H9 (cell line): Measurements from ENCODE around the gene SSH3. TPM values are rescaled to one million over a fixed set of nuclear protein-coding genes. Genes with fewer than 3 reads are reported as not detected.
A peak's percentile ranks its signal among the peaks of the same experiment; 100 is the strongest.

Source experiments
- DNase-seq: peaks from one replicate; pipeline ENCODE4 v3.0.0-alpha.2; 2017
- H2AFZ ChIP-seq: one replicate; pipeline ENCODE4 v1.6.1; 2013; ENCODE audit warnings: mild to moderate bottlenecking, low read length, control low read depth, moderate library complexity
- H2AK5ac ChIP-seq: 2 replicates; pipeline ENCODE4 v1.6.1; 2013; ENCODE audit warnings: low read length, control low read depth, mixed read lengths; ENCODE audit not compliant: insufficient read length
- H2BK120ac ChIP-seq: one replicate; pipeline ENCODE4 v1.6.1; 2013; ENCODE audit warnings: low read depth, mild to moderate bottlenecking, low read length, control low read depth, inconsistent platforms; ENCODE audit not compliant: poor library complexity, severe bottlenecking
- H2BK12ac ChIP-seq: 2 replicates; pipeline ENCODE4 v1.6.1; 2013; ENCODE audit warnings: low read length, control low read depth, mixed read lengths, low read depth; ENCODE audit not compliant: insufficient read length
- H2BK15ac ChIP-seq: 2 replicates; pipeline ENCODE4 v1.6.1; 2013; ENCODE audit warnings: low read depth, low read length, control low read depth
- H2BK20ac ChIP-seq: one replicate; pipeline ENCODE4 v1.6.1; 2013; ENCODE audit warnings: low read depth, mild to moderate bottlenecking, low read length, control low read depth, inconsistent platforms; ENCODE audit not compliant: poor library complexity, severe bottlenecking
- H2BK5ac ChIP-seq: 2 replicates; pipeline ENCODE4 v1.6.1; 2013; ENCODE audit warnings: low read length, control low read depth, mixed read lengths; ENCODE audit not compliant: insufficient read length
- H3K14ac ChIP-seq: 2 replicates; pipeline ENCODE4 v1.6.1; 2013; ENCODE audit warnings: low read length, control low read depth; ENCODE audit not compliant: insufficient read depth
- H3K18ac ChIP-seq: 2 replicates; pipeline ENCODE4 v1.6.1; 2013; ENCODE audit warnings: low read depth, mild to moderate bottlenecking, mixed read lengths, low read length, control low read depth; ENCODE audit not compliant: insufficient read length
- H3K23ac ChIP-seq: 2 replicates; pipeline ENCODE4 v1.6.1; 2013; ENCODE audit warnings: low read length, control low read depth, mixed read lengths, low read depth; ENCODE audit not compliant: insufficient read length
- H3K23me2 ChIP-seq: 2 replicates; pipeline ENCODE4 v1.6.1; 2013; ENCODE audit warnings: low read depth, mild to moderate bottlenecking, mixed read lengths, low read length, control low read depth; ENCODE audit not compliant: insufficient read length, poor library complexity, severe bottlenecking
- H3K27ac ChIP-seq: 2 replicates; pipeline ENCODE4 v1.5.1; 2013; ENCODE audit warnings: low read length, control low read depth, mixed read lengths, low read depth; ENCODE audit not compliant: insufficient read length
- H3K27me3 ChIP-seq: 2 replicates; pipeline ENCODE4 v1.6.1; 2013; ENCODE audit warnings: low read length, control low read depth, inconsistent platforms; ENCODE audit not compliant: insufficient read depth
- H3K4ac ChIP-seq: 2 replicates; pipeline ENCODE4 v1.6.1; 2013; ENCODE audit warnings: low read depth, mild to moderate bottlenecking, control low read depth, inconsistent platforms, low read length, moderate library complexity
- H3K4me1 ChIP-seq: 2 replicates; pipeline ENCODE4 v1.6.1; 2013; ENCODE audit warnings: low read length, control low read depth, inconsistent platforms; ENCODE audit not compliant: insufficient read depth
- H3K4me2 ChIP-seq: 2 replicates; pipeline ENCODE4 v1.6.1; 2013; ENCODE audit warnings: low read length, control low read depth, mixed read lengths; ENCODE audit not compliant: insufficient read length, insufficient read depth
- H3K56ac ChIP-seq: 2 replicates; pipeline ENCODE4 v1.6.1; 2013; ENCODE audit warnings: low read depth, mild to moderate bottlenecking, mixed read lengths, low read length, control low read depth; ENCODE audit not compliant: insufficient read length
- H3K79me1 ChIP-seq: 2 replicates; pipeline ENCODE4 v1.6.1; 2013; ENCODE audit warnings: low read depth, mild to moderate bottlenecking, moderate library complexity, low read length, control low read depth, inconsistent platforms; ENCODE audit not compliant: insufficient read depth, poor library complexity, severe bottlenecking
- H3K79me2 ChIP-seq: 2 replicates; pipeline ENCODE4 v1.6.1; 2013; ENCODE audit warnings: low read length, control low read depth, inconsistent platforms; ENCODE audit not compliant: insufficient read depth
- H3K9ac ChIP-seq: 2 replicates; pipeline ENCODE4 v1.6.1; 2013; ENCODE audit warnings: low read length, control low read depth, mixed read lengths; ENCODE audit not compliant: insufficient read length; ENCODE audit errors: extremely low read depth
- H3K9me3 ChIP-seq: one replicate; pipeline ENCODE4 v1.6.1; 2013; ENCODE audit warnings: low read depth, low read length, inconsistent platforms; ENCODE audit not compliant: control insufficient read depth
- H3T11ph ChIP-seq: one replicate; pipeline ENCODE4 v1.6.1; 2013; ENCODE audit warnings: mild to moderate bottlenecking, low read length, control low read depth, inconsistent platforms
- H4K20me1 ChIP-seq: one replicate; pipeline ENCODE4 v1.6.1; 2013; ENCODE audit not compliant: control insufficient read depth, insufficient read length, insufficient read depth
- H4K5ac ChIP-seq: 2 replicates; pipeline ENCODE4 v1.6.1; 2013; ENCODE audit warnings: low read depth, mild to moderate bottlenecking, mixed read lengths, low read length, control low read depth; ENCODE audit not compliant: insufficient read length
- H4K8ac ChIP-seq: replicated peaks from 2 replicates; pipeline ENCODE4 v1.6.1; 2013; ENCODE audit warnings: low read length, control low read depth, mixed read lengths, low read depth; ENCODE audit not compliant: insufficient read length
- H4K91ac ChIP-seq: 2 replicates; pipeline ENCODE4 v1.6.1; 2013; ENCODE audit warnings: low read depth, mild to moderate bottlenecking, moderate library complexity, mixed read lengths, low read length, control low read depth; ENCODE audit not compliant: insufficient read length
- H3K27ac Mint-ChIP-seq, 3 experiments: 2 replicates in 2 of 3; 3 replicates in 1 of 3; pipeline ENCODE4 v1.8.0; 2020 to 2021; ENCODE audit warnings: mixed read lengths in 3 of 3, mild to moderate bottlenecking in 1 of 3, moderate library complexity in 1 of 3
- H3K27me3 Mint-ChIP-seq: 2 replicates; pipeline ENCODE4 v1.8.0; 2021; ENCODE audit warnings: low read depth, mild to moderate bottlenecking, moderate library complexity, mixed read lengths
- H3K36me3 Mint-ChIP-seq, 3 experiments: 2 replicates in 2 of 3; 3 replicates in 1 of 3; pipeline ENCODE4 v1.8.0; 2020 to 2021; ENCODE audit warnings: low read depth in 3 of 3, mixed read lengths in 3 of 3; ENCODE audit not compliant: insufficient read depth in 1 of 3
- H3K4me1 Mint-ChIP-seq, 2 experiments: 2 replicates each; pipeline ENCODE4 v1.8.0; 2020; ENCODE audit warnings: mixed read lengths in 2 of 2
- H3K4me3 Mint-ChIP-seq, 2 experiments: 2 replicates in 1 of 2; 3 replicates in 1 of 2; pipeline ENCODE4 v1.8.0; 2020 to 2021; ENCODE audit warnings: mild to moderate bottlenecking in 2 of 2, mixed read lengths in 2 of 2, moderate library complexity in 1 of 2
- H3K9me3 Mint-ChIP-seq, 2 experiments: 2 replicates in 1 of 2; 3 replicates in 1 of 2; pipeline ENCODE4 v1.8.0; 2020; ENCODE audit warnings: mild to moderate bottlenecking in 2 of 2, mixed read lengths in 2 of 2, moderate library complexity in 1 of 2
- WGBS: extraction: QIAGEN DNeasy Blood & Tissue Kit; methylation state at CpG from one replicate; pipeline ENCODE4 v1.1.7; 2013; ENCODE audit warnings: missing lambda C conversion rate, low lambda C conversion rate, mixed read lengths; ENCODE audit not compliant: insufficient read length; ENCODE audit errors: extremely low coverage; 5-methylcytosine and 5-hydroxymethylcytosine counted together
- total RNA-seq: library from RNA; stranded (reverse); gene quantifications from 2 replicates; pipeline ENCODE4 v1.2.1, GENCODE V29; 2021
- TF ChIP-seq, protein P1 (sequence below): fragments of 200-600 bp; sonication (generic); conservative IDR thresholded peaks from 3 replicates; pipeline ENCODE4 v1.8.0; 2021; ENCODE audit warnings: antibody characterized with exemption, mild to moderate bottlenecking

SSH3 gene
- total RNA-seq, 1 experiment from 2014 or later: 42.2 TPM

DNA sequence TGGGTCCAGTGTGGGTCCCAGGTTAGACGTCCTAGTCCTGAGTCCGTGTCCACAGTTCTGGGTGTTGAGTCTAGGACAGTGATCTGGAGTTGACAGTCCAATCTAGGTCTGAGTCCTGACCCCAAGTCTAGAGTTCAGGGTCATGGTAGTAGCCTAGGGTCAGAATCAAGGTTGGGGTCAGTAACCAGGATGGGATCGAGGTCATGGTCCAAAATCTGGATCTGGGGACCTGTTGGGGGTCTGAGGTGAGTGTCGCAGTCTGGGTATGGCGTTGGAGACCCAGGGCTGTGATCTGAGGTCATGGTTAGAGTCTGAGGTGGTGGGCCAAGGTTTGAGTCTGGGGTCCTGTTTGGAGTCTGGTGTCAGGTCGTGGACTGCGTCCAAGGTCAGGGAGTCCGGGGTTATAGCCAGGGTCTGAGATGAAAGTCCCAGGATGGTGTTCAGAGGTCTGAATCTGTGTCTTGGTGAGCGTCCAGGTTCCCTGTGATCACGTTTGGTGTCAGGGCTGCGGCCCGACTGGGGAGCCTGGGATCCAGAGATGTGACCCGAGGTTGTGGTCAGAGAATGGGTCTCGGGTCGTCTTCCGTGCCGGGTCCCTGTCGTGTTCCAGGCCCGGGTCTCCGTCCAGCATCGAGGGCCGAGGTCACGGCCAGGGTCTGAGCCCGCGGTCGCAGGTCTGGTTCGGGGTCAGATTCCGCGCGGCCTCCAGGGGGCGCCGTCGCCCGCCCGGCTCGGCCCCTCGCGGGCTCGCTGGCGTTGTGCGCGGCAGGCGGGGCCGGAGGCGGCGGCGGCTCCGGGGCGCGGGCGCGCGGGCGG lies 37.5 kb upstream of the SSH3 start:
- Histone ChIP-seq H3K14ac (peak overlapping the region; percentile 62; the same call in 1 of the 2 replicates), H3K4ac (no peak overlapping the region), H3K79me1 (no peaks in the 10 kb centered on the region), H4K8ac (no peak overlapping the region), H2BK20ac (no peak overlapping the region), H3K18ac (no peak overlapping the region), H3K27ac (no peak overlapping the region), H2BK12ac (no peak overlapping the region), H4K5ac (no peak overlapping the region), H2BK5ac (no peak overlapping the region), H3K4me2 (no peak overlapping the region), H2AFZ (no peak overlapping the region), H3K79me2 (peaks cover 5% of the 10 kb centered on the region; the same call in 1 of the 2 replicates), H4K20me1 (peaks cover 3% of the 10 kb centered on the region), H3K27me3 (no peaks in the 10 kb centered on the region; the same call in 1 of the 2 replicates), H3K4me1 (peaks cover 7% of the 10 kb centered on the region; the same call in 1 of the 2 replicates), H3K23me2 (peaks cover 13% of the 10 kb centered on the region), H2AK5ac (no peak overlapping the region), H3K56ac (no peak overlapping the region), H2BK120ac (no peak overlapping the region), H3K9ac (no peak overlapping the region), H3K23ac (no peak overlapping the region), H2BK15ac (no peak overlapping the region), H3T11ph (no peak overlapping the region), H3K9me3 (no peaks in the 10 kb centered on the region), H4K91ac (no peak overlapping the region)
- peaks cover 36 to 45% of the 10 kb centered on the region in 2 experiments for H3K4me1 Mint-ChIP-seq
- no CpG with 5 or more reads among the region's 54 CpGs for WGBS
- TF ChIP-seq, protein P1, sequence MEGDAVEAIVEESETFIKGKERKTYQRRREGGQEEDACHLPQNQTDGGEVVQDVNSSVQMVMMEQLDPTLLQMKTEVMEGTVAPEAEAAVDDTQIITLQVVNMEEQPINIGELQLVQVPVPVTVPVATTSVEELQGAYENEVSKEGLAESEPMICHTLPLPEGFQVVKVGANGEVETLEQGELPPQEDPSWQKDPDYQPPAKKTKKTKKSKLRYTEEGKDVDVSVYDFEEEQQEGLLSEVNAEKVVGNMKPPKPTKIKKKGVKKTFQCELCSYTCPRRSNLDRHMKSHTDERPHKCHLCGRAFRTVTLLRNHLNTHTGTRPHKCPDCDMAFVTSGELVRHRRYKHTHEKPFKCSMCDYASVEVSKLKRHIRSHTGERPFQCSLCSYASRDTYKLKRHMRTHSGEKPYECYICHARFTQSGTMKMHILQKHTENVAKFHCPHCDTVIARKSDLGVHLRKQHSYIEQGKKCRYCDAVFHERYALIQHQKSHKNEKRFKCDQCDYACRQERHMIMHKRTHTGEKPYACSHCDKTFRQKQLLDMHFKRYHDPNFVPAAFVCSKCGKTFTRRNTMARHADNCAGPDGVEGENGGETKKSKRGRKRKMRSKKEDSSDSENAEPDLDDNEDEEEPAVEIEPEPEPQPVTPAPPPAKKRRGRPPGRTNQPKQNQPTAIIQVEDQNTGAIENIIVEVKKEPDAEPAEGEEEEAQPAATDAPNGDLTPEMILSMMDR: peak; percentile 69
- peaks cover 0 to 11% (median 10%) of the 10 kb centered on the region in 3 experiments; a peak in 5 of 7 replicates for H3K36me3 Mint-ChIP-seq
- peaks cover 37% of the 10 kb centered on the region for H3K27me3 Mint-ChIP-seq
- H3K4me3 Mint-ChIP-seq: peak overlapping the region; percentile 71 to 85
- peak overlapping the region in 2 of 3 experiments; percentile 14 to 52; a peak in 2 of 7 replicates for H3K27ac Mint-ChIP-seq
- DNase-seq: peak; percentile 74
- no peaks in the 10 kb centered on the region for H3K9me3 Mint-ChIP-seq
